ENCODE data around the gene C1R.

DNA sequence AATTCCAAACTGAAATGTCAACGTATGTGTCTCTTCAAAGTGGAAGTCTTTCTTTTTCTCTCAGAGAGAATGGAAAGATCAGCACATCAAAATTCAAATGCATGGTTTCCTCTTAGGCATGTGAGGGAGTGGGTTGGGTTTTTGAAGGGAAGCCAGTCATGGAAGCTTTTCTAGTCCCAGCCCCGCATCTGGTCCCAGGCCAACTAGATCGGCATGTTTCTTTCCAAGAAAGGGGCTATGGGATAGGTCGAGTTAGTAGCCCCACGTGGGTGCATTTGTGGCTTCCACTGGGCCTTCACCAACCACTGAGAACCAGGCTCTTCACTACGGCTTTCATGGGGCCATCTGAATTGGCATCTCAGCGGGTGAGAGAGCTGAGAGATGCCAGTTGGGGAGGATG lies 25.1 kb downstream of the C1R start:
- no peak for TF ChIP-seq POLR2A (IDR thresholded peaks at IDR 0.05; ENCODE audit: low read length)
- no peak for TF ChIP-seq GATA1 (IDR thresholded peaks at IDR 0.05; ENCODE audit: low read depth, low read length)

Measured in erythroblast (primary cell).